Measurements from ENCODE around the gene BRD3.

Gene BRD3

GRCh38 chr9:134052941-134053340 is 14.9 kb downstream of the BRD3 start:
- H3K9me3 ChIP-seq (ENCODE audit: insufficient read depth, low read length), result no peaks in the 10 kb centered on the region
- H2AFZ ChIP-seq (ENCODE audit: low read depth, low read length), result no peak overlapping the region
- no peak overlapping the region for H3K4me3 ChIP-seq (ENCODE audit: low read length)
- H3K27me3 ChIP-seq (ENCODE audit: low read depth, low read length), result no peaks in the 10 kb centered on the region
- no peaks in the 10 kb centered on the region for H3K4me1 ChIP-seq (ENCODE audit: low read length)
- no peak for TF ChIP-seq EZH2phosphoT487 (IDR thresholded peaks at IDR 0.05; ENCODE audit: low read depth)
- TF ChIP-seq CTCF (IDR thresholded peaks at IDR 0.05; ENCODE audit: low read depth, low read length), result no peak
- H3K79me2 ChIP-seq (ENCODE audit: low read length), result peaks cover 5% of the 10 kb centered on the region; the same call in 1 of the 2 replicates
- H3K4me2 ChIP-seq (ENCODE audit: low read length), result no peak overlapping the region
- no peak overlapping the region for H3K9ac ChIP-seq (ENCODE audit: low read length)
- H4K20me1 ChIP-seq (ENCODE audit: insufficient read depth, low read length), result peaks cover 50% of the 10 kb centered on the region
- H3K36me3 ChIP-seq (replicated peaks; ENCODE audit: low read depth, low read length), result peaks cover 3% of the 10 kb centered on the region
- no peak overlapping the region for H3K27ac ChIP-seq (ENCODE audit: low read length)

GRCh38 chr9:134052491-134052890 is 15.3 kb downstream of the BRD3 start:
- Histone ChIP-seq H4K20me1 (ENCODE audit: insufficient read depth, low read length) (peaks cover 46% of the 10 kb centered on the region), H3K9ac (ENCODE audit: low read length) (no peak overlapping the region), H3K27ac (ENCODE audit: low read length) (no peak overlapping the region), H3K4me3 (ENCODE audit: low read length) (no peak overlapping the region), H3K4me2 (ENCODE audit: low read length) (no peak overlapping the region), H3K36me3 (replicated peaks; ENCODE audit: low read depth, low read length) (peaks cover 3% of the 10 kb centered on the region), H3K79me2 (ENCODE audit: low read length) (peaks cover 5% of the 10 kb centered on the region; the same call in 1 of the 2 replicates), H3K9me3 (ENCODE audit: insufficient read depth, low read length) (no peaks in the 10 kb centered on the region), H3K4me1 (ENCODE audit: low read length) (no peaks in the 10 kb centered on the region), H3K27me3 (ENCODE audit: low read depth, low read length) (no peaks in the 10 kb centered on the region), H2AFZ (ENCODE audit: low read depth, low read length) (no peak overlapping the region)
- TF ChIP-seq EZH2phosphoT487 (IDR thresholded peaks at IDR 0.05; ENCODE audit: low read depth), result no peak
- no peak for TF ChIP-seq CTCF (IDR thresholded peaks at IDR 0.05; ENCODE audit: low read depth, low read length)

GRCh38 chr9:134051319-134051718 is 16.5 kb downstream of the BRD3 start:
- H3K4me2 ChIP-seq (ENCODE audit: low read length), result no peak overlapping the region

GRCh38 chr9:134050726-134051125 is 17.1 kb downstream of the BRD3 start:
- no peak overlapping the region for H3K4me2 ChIP-seq (ENCODE audit: low read length)
- no peaks in the 10 kb centered on the region for H3K9me3 ChIP-seq (ENCODE audit: insufficient read depth, low read length)
- H4K20me1 ChIP-seq (ENCODE audit: insufficient read depth, low read length), result peaks cover 28% of the 10 kb centered on the region
- no peaks in the 10 kb centered on the region for H3K27me3 ChIP-seq (ENCODE audit: low read depth, low read length)
- no peak overlapping the region for H3K27ac ChIP-seq (ENCODE audit: low read length)
- H3K79me2 ChIP-seq (ENCODE audit: low read length), result peaks cover 3% of the 10 kb centered on the region; the same call in 1 of the 2 replicates
- no peaks in the 10 kb centered on the region for H3K4me1 ChIP-seq (ENCODE audit: low read length)
- H3K9ac ChIP-seq (ENCODE audit: low read length), result no peak overlapping the region
- peaks cover 3% of the 10 kb centered on the region for H3K36me3 ChIP-seq (replicated peaks; ENCODE audit: low read depth, low read length)
- H2AFZ ChIP-seq (ENCODE audit: low read depth, low read length), result no peak overlapping the region
- no peak for TF ChIP-seq EZH2phosphoT487 (IDR thresholded peaks at IDR 0.05; ENCODE audit: low read depth)
- TF ChIP-seq CTCF (IDR thresholded peaks at IDR 0.05; ENCODE audit: low read depth, low read length), result no peak
- H3K4me3 ChIP-seq (ENCODE audit: low read length), result no peak overlapping the region

More at GRCh38 chr9:134051319-134051718, 16.5 kb downstream of the BRD3 start:
- Histone ChIP-seq H3K4me3 (ENCODE audit: low read length) (no peak overlapping the region), H4K20me1 (ENCODE audit: insufficient read depth, low read length) (peaks cover 34% of the 10 kb centered on the region), H3K27me3 (ENCODE audit: low read depth, low read length) (no peaks in the 10 kb centered on the region), H3K9ac (ENCODE audit: low read length) (no peak overlapping the region), H3K4me1 (ENCODE audit: low read length) (no peaks in the 10 kb centered on the region), H3K79me2 (ENCODE audit: low read length) (peaks cover 5% of the 10 kb centered on the region; the same call in 1 of the 2 replicates), H3K36me3 (replicated peaks; ENCODE audit: low read depth, low read length) (peaks cover 3% of the 10 kb centered on the region), H3K27ac (ENCODE audit: low read length) (no peak overlapping the region), H2AFZ (ENCODE audit: low read depth, low read length) (no peak overlapping the region), H3K9me3 (ENCODE audit: insufficient read depth, low read length) (no peaks in the 10 kb centered on the region)
- no peak for TF ChIP-seq EZH2phosphoT487 (IDR thresholded peaks at IDR 0.05; ENCODE audit: low read depth)
- no peak for TF ChIP-seq CTCF (IDR thresholded peaks at IDR 0.05; ENCODE audit: low read depth, low read length)
